ENCODE data around the gene CDSN. TPM values are rescaled to one million over a fixed set of nuclear protein-coding genes. Genes with fewer than 3 reads are reported as not detected.

The CDSN gene
- total and polyA plus RNA-seq, 2 of the 8 experiments (the other 6 are each of a cell fraction or from before 2014, with no cell fraction given): not detected

- FAIRE-seq: no peak
Measured at GRCh38 chr6:31065556-31065955, 54.7 kb downstream of the CDSN start.

More at GRCh38 chr6:31065556-31065955, 54.7 kb downstream of the CDSN start:
- Histone ChIP-seq H3K14ac (ENCODE audit: insufficient read length) (no peak overlapping the region), H2AK5ac (ENCODE audit: low read depth, low read length) (no peak overlapping the region), H3K27me3 (replicated peaks in 1 of 4; ENCODE audit: control insufficient read depth in 3 of 4, extremely low read depth in 1 of 4, insufficient read depth in 3 of 4, low read length in 3 of 4) (no peaks in the 10 kb centered on the region), H3K4ac (replicated peaks; ENCODE audit: insufficient read length, low read depth, low read length) (no peak overlapping the region), H3K27ac (ENCODE audit: low read depth, low read length) (no peak overlapping the region), H2BK5ac (ENCODE audit: low read depth, low read length) (no peak overlapping the region), H3K79me1 (ENCODE audit: low read depth, low read length) (no peaks in the 10 kb centered on the region), H2AFZ (ENCODE audit: low read length) (no peak overlapping the region), H3K79me2 (ENCODE audit: control insufficient read depth in 1 of 2, insufficient read depth in 2 of 2, low read length in 2 of 2) (no peaks in the 10 kb centered on the region), H2BK12ac (ENCODE audit: low read depth, low read length) (no peak overlapping the region), H3K23ac (ENCODE audit: insufficient read length) (no peak overlapping the region), H3K4me2 (ENCODE audit: insufficient read depth in 1 of 2, low read depth in 2 of 2, low read length in 2 of 2) (no peak overlapping the region), H3K23me2 (ENCODE audit: low read depth, low read length) (no peaks in the 10 kb centered on the region; the same call in 1 of the 2 replicates), H2BK20ac (ENCODE audit: low read length) (no peak overlapping the region), H3K4me1 (replicated peaks in 1 of 4; ENCODE audit: control insufficient read depth in 3 of 4, insufficient read depth in 4 of 4, low read length in 3 of 4) (peaks cover 0 to 8% (median 4%) of the 10 kb centered on the region in 4 experiments; a peak in 5 of 7 replicates), H2BK15ac (ENCODE audit: low read length) (no peak overlapping the region), H3K4me3 (ENCODE audit: extremely low read depth in 1 of 4, insufficient read depth in 2 of 4, low read depth in 3 of 4, low read length in 4 of 4) (no peak overlapping the region), H3K9me3 (ENCODE audit: insufficient read depth in 2 of 2, low read depth in 1 of 2, low read length in 1 of 2) (0 out of 4 replicates have a peak, but pooled peaks cover 0 to 3% of the 10 kb centered on the region in 2 experiments), H3K36me3 (ENCODE audit: control insufficient read depth in 2 of 4, insufficient read depth in 4 of 4, low read length in 3 of 4) (no peaks in the 10 kb centered on the region), H4K20me1 (replicated peaks in 1 of 2; ENCODE audit: control insufficient read depth in 1 of 2, insufficient read depth in 2 of 2, low read length in 2 of 2) (no peaks in the 10 kb centered on the region), H4K91ac (replicated peaks; ENCODE audit: insufficient read length, low read length) (no peak overlapping the region), H4K8ac (ENCODE audit: extremely low read depth, insufficient read depth, low read length) (no peak overlapping the region), H2BK120ac (replicated peaks; ENCODE audit: low read depth, low read length) (no peak overlapping the region), H3K56ac (replicated peaks; ENCODE audit: insufficient read length, low read depth, low read length) (no peak overlapping the region), H3K9ac (replicated peaks in 1 of 4; ENCODE audit: extremely low read depth in 1 of 4, low read depth in 3 of 4, low read length in 3 of 4) (no peak overlapping the region), H4K5ac (ENCODE audit: insufficient read length, low read depth, low read length) (no peak overlapping the region), H3K18ac (ENCODE audit: extremely low read depth, low read length) (no peak overlapping the region)
- 59% methylated on average over 2 of the region's 2 CpGs; no CpG with 5 or more reads in 1 of the 2 experiments for WGBS, 2 experiments (ENCODE audit: extremely low coverage in 1 of 2, insufficient coverage in 1 of 2, insufficient read length in 1 of 2, insufficient replicate concordance in 2 of 2, low coverage in 1 of 2, low lambda C conversion rate in 2 of 2, missing lambda C conversion rate in 1 of 2)
- no peak for DNase-seq (ENCODE audit: low read depth in 1 of 2, low spot score in 2 of 2)
- ChIA-PET CTCF (ENCODE audit: partially characterized antibody) (no interaction called here), POLR2A (ENCODE audit: partially characterized antibody) (no interaction called here)

All from H1 (cell line).